HepG2 (cell line): ENCODE results near the gene CBX2. TPM values are rescaled to one million over a fixed set of nuclear protein-coding genes. Genes with fewer than 3 reads are reported as not detected.

ENCODE experiments used
- ADNP ChIP-seq: sonication (generic); formaldehyde crosslinking; IDR thresholded peaks from 2 replicates; pipeline ENCODE4 v1.4.0; 2020; ENCODE audit warnings: missing genetic modification reagents
- ATF4 ChIP-seq, 2 experiments: fragments of 450-650 bp in 1 of 2; sonication (generic) in 1 of 2; formaldehyde crosslinking; IDR thresholded peaks; 2 replicates each; pipeline versions ENCODE4 v1.5.0 to v1.8.0; 2020 to 2022; ENCODE audit warnings: mild to moderate bottlenecking in 1 of 2, missing genetic modification reagents in 1 of 2
- CBX2 ChIP-seq, 2 experiments: fragments of 200-600 bp in 1 of 2; sonication (generic); formaldehyde crosslinking in 1 of 2; IDR thresholded peaks; 2 replicates each; pipeline versions ENCODE4 v1.7.0 to v1.8.1; 2018 to 2022; ENCODE audit warnings: low read depth in 2 of 2, low read length in 1 of 2, mild to moderate bottlenecking in 1 of 2, missing genetic modification reagents in 1 of 2
- FIP1L1 ChIP-seq: fragments of 200-400 bp; formaldehyde crosslinking; IDR thresholded peaks from 2 replicates; pipeline ENCODE4 v1.6.1; 2018; ENCODE audit warnings: low read depth, mild to moderate bottlenecking, low read length, moderate library complexity, borderline replicate concordance; ENCODE audit not compliant: insufficient read depth
- FOXM1 ChIP-seq: sonication (generic); formaldehyde crosslinking; IDR thresholded peaks from 2 replicates; pipeline ENCODE4 v1.5.0; 2020; ENCODE audit warnings: missing genetic modification reagents
- FOXO1 ChIP-seq: sonication (generic); formaldehyde crosslinking; IDR thresholded peaks from 2 replicates; pipeline ENCODE4 v1.4.0; 2020; ENCODE audit warnings: missing genetic modification reagents
- GLI4 ChIP-seq: sonication (generic); formaldehyde crosslinking; IDR thresholded peaks from 2 replicates; pipeline ENCODE4 v1.5.1; 2020; ENCODE audit warnings: missing genetic modification reagents, mild to moderate bottlenecking, moderate library complexity, borderline replicate concordance
- HOXA7 ChIP-seq: sonication (generic); formaldehyde crosslinking; IDR thresholded peaks from 2 replicates; pipeline ENCODE4 v1.8.1; 2022; ENCODE audit warnings: mild to moderate bottlenecking, missing genetic modification reagents, moderate library complexity
- ISX ChIP-seq: sonication (generic); formaldehyde crosslinking; conservative IDR thresholded peaks from 2 replicates; pipeline ENCODE4 v1.5.0; 2020; ENCODE audit warnings: missing genetic modification reagents
- LRRFIP1 ChIP-seq: sonication (generic); formaldehyde crosslinking; conservative IDR thresholded peaks from 2 replicates; pipeline ENCODE4 v1.4.0; 2020; ENCODE audit warnings: missing genetic modification reagents
- MAX ChIP-seq: IDR thresholded peaks from 2 replicates; pipeline ENCODE4 v1.6.1; 2012; ENCODE audit warnings: inconsistent platforms
- POLR2A ChIP-seq, 2 experiments: IDR thresholded peaks; 2 replicates each; pipeline ENCODE4 v1.6.1; 2011; ENCODE audit warnings: low read depth in 2 of 2, low read length in 2 of 2, mild to moderate bottlenecking in 1 of 2, moderate library complexity in 1 of 2; ENCODE audit not compliant: insufficient read depth in 1 of 2
- RAD51 ChIP-seq: fragments of 450-650 bp; IDR thresholded peaks from 2 replicates; pipeline ENCODE4 v1.6.1; 2016; ENCODE audit warnings: borderline replicate concordance
- RXRA ChIP-seq: sonication (generic); formaldehyde crosslinking; IDR thresholded peaks from 2 replicates; pipeline ENCODE4 v1.5.1; 2020; ENCODE audit warnings: missing genetic modification reagents
- SCMH1 ChIP-seq: sonication (generic); formaldehyde crosslinking; IDR thresholded peaks from 2 replicates; pipeline ENCODE4 v1.9.0; 2021; ENCODE audit warnings: missing genetic modification reagents, mild to moderate bottlenecking, borderline replicate concordance
- TAF15 ChIP-seq: fragments of 200-400 bp; formaldehyde crosslinking; IDR thresholded peaks from one replicate; pipeline ENCODE4 v1.6.1; 2018; ENCODE audit warnings: mild to moderate bottlenecking, low read depth, low read length; ENCODE audit not compliant: poor library complexity, severe bottlenecking
- TCF12 ChIP-seq, 2 experiments: fragments of 450-650 bp in 1 of 2; sonication (generic) in 1 of 2; formaldehyde crosslinking in 1 of 2; IDR thresholded peaks; 2 replicates each; pipeline versions ENCODE4 v1.6.1 to v1.8.0; 2017 to 2022; ENCODE audit warnings: antibody characterized with exemption in 1 of 2, mild to moderate bottlenecking in 1 of 2, missing genetic modification reagents in 1 of 2, moderate library complexity in 1 of 2
- ZBTB10 ChIP-seq: sonication (generic); formaldehyde crosslinking; IDR thresholded peaks from 2 replicates; pipeline ENCODE4 v1.4.0; 2020; ENCODE audit warnings: missing genetic modification reagents, borderline replicate concordance
- ZNF530 ChIP-seq: sonication (generic); formaldehyde crosslinking; IDR thresholded peaks from 2 replicates; pipeline ENCODE4 v1.5.0; 2020; ENCODE audit warnings: low read depth, mild to moderate bottlenecking, missing genetic modification reagents
- ZNF709 ChIP-seq: sonication (generic); formaldehyde crosslinking; IDR thresholded peaks from 2 replicates; pipeline ENCODE4 v1.5.0; 2020; ENCODE audit warnings: mild to moderate bottlenecking, missing genetic modification reagents
- ZNF737 ChIP-seq: sonication (generic); formaldehyde crosslinking; IDR thresholded peaks from 2 replicates; pipeline ENCODE4 v1.5.0; 2020; ENCODE audit warnings: missing genetic modification reagents, mild to moderate bottlenecking, borderline replicate concordance
- ZNF816 ChIP-seq: sonication (generic); formaldehyde crosslinking; IDR thresholded peaks from 2 replicates; pipeline ENCODE4 v1.8.0; 2022; ENCODE audit warnings: missing genetic modification reagents, mild to moderate bottlenecking, borderline replicate concordance
- polyA plus RNA-seq, 8 experiments: library from polyadenylated mRNA; depleted of rRNA in 3 of 8; stranded (reverse) in 7 of 8; unstranded in 1 of 8; fragments of >200 nt; fragmentation: Illumina TruSeq in 4 of 8; extraction: Trizol in 4 of 8; gene quantifications; 2 replicates each; pipeline versions ENCODE4 v1.2.1 to v1.2.3, GENCODE V29; 2011 to 2016; ENCODE audit warnings: low read depth in 4 of 8, missing spikeins in 1 of 8, mixed read lengths in 1 of 8; ENCODE audit not compliant: insufficient read depth in 1 of 8
- total RNA-seq, 5 experiments: library from RNA; depleted of rRNA; stranded (reverse); fragments of >200 nt; fragmentation: Illumina TruSeq; extraction: Trizol; gene quantifications; 2 replicates each; pipeline ENCODE4 v1.2.3, GENCODE V29; 2016; ENCODE audit warnings: low read depth in 1 of 5

Gene CBX2
- total and polyA plus RNA-seq, 2 of the 13 experiments (the other 11 are each of a cell fraction or from before 2014, with no cell fraction given) = 14.5 to 31.1 TPM

GRCh38 chr17:79832218-79833109, 54.5 kb downstream of the CBX2 start (continued):
- peak; percentile 69; the same call in 1 of the 2 replicates for TF ChIP-seq ZBTB10 (CRISPR knock-in tag)
- no peak for TF ChIP-seq CBX2 (IDR thresholded peaks at IDR 0.05; ENCODE audit: low read depth, low read length)
- no peak for TF ChIP-seq CBX2 (CRISPR knock-in tag; IDR thresholded peaks at IDR 0.05; ENCODE audit: low read depth)
- peak; percentile 56; the same call in 1 of the 2 replicates for TF ChIP-seq GLI4 (CRISPR knock-in tag)
- TF ChIP-seq TAF15 = peak; percentile 30
- TF ChIP-seq MAX = peak; percentile 67
- TF ChIP-seq ZNF709 (CRISPR knock-in tag) = no peak; the same call in 1 of the 2 replicates
- TF ChIP-seq TCF12 (IDR thresholded peaks at IDR 0.05) = no peak
- TF ChIP-seq TCF12 (CRISPR knock-in tag; IDR thresholded peaks at IDR 0.05) = no peak
- no peak for TF ChIP-seq HOXA7 (CRISPR knock-in tag)
- TF ChIP-seq ZNF530 = 0 out of 2 replicates have a peak, but pooled peaks have one; percentile 38
- 0 out of 2 replicates have a peak, but pooled peaks have one; percentile 64 for TF ChIP-seq ISX
- no peak for TF ChIP-seq LRRFIP1 (CRISPR knock-in tag)
- 0 out of 4 replicates have a peak, but pooled peaks of 1 of the 2 experiments have one; percentile 42 for TF ChIP-seq ATF4 (CRISPR knock-in tag; IDR thresholded peaks at IDR 0.05)
- no peak for TF ChIP-seq FIP1L1
- no peak for TF ChIP-seq RAD51
- TF ChIP-seq RXRA (CRISPR knock-in tag) = peak; percentile 75
- TF ChIP-seq FOXO1 (CRISPR knock-in tag) = no peak
- 0 out of 4 replicates have a peak, but pooled peaks of 1 of the 2 experiments have one; percentile 59 for TF ChIP-seq POLR2A (IDR thresholded peaks at IDR 0.05; ENCODE audit: insufficient read depth in 1 of 2, low read depth in 2 of 2, low read length in 2 of 2)
- no peak for TF ChIP-seq SCMH1 (CRISPR knock-in tag)
- no peak for TF ChIP-seq FOXM1 (CRISPR knock-in tag)
- peak; percentile 78; the same call in 1 of the 2 replicates for TF ChIP-seq ZNF816 (CRISPR knock-in tag)
- TF ChIP-seq ZNF737 (CRISPR knock-in tag) = no peak
- no peak for TF ChIP-seq ADNP (CRISPR knock-in tag)
